ENCODE measurements around the gene UBASH3A.
"Not testable (repeated sequence)": the region's sequence is repeated elsewhere in the genome, so short reads cannot be mapped to it uniquely, and the experiment has no call there.

Gene UBASH3A

GRCh38 chr21:42407476-42407875 is 3.8 kb downstream of the UBASH3A start:
- H3K36me3 ChIP-seq: no peaks in the 10 kb centered on the region
- no peak overlapping the region for H3K27ac ChIP-seq

GRCh38 chr21:42408718-42409117 is 5.0 kb downstream of the UBASH3A start:
- peaks cover 0 to 30% of the 10 kb centered on the region in 2 donors for H3K27me3 ChIP-seq
- H3K27ac ChIP-seq; H3K36me3 ChIP-seq; H3K4me3 ChIP-seq; DNase-seq; intact Hi-C loops (cut with DNase I; ENCODE audit: low total_unique reads); H3K9me3 ChIP-seq; H3K4me1 ChIP-seq: not testable (repeated sequence)

More at GRCh38 chr21:42407476-42407875, 3.8 kb downstream of the UBASH3A start:
- no peaks in the 10 kb centered on the region for H3K4me1 ChIP-seq
- peaks cover 0 to 24% of the 10 kb centered on the region in 2 donors for H3K27me3 ChIP-seq
- no peaks in the 10 kb centered on the region for H3K9me3 ChIP-seq
- no peak for TF ChIP-seq CTCF (IDR thresholded peaks at IDR 0.05)
- intact Hi-C loops (cut with DNase I; ENCODE audit: low total_unique reads): no loop called here
- no peak for DNase-seq
- H3K4me3 ChIP-seq: no peak overlapping the region

GRCh38 chr21:42409366-42409765 is 5.7 kb downstream of the UBASH3A start:
- Histone ChIP-seq H3K27me3 (peaks cover 0 to 36% of the 10 kb centered on the region in 2 donors), H3K4me3 (no peak overlapping the region), H3K4me1 (no peaks in the 10 kb centered on the region), H3K9me3 (no peaks in the 10 kb centered on the region), H3K36me3 (no peaks in the 10 kb centered on the region), H3K27ac (no peak overlapping the region)
- no peak for TF ChIP-seq CTCF (IDR thresholded peaks at IDR 0.05)
- intact Hi-C loops (cut with DNase I; ENCODE audit: low total_unique reads): no loop called here
- no peak for DNase-seq

GRCh38 chr21:42411197-42411869 is 7.6 kb downstream of the UBASH3A start:
- Histone ChIP-seq H3K4me1 (no peaks in the 10 kb centered on the region), H3K4me3 (no peak overlapping the region), H3K27ac (no peak overlapping the region), H3K9me3 (no peaks in the 10 kb centered on the region), H3K36me3 (no peaks in the 10 kb centered on the region), H3K27me3 (peaks cover 0 to 49% of the 10 kb centered on the region in 2 donors)
- intact Hi-C loops (cut with DNase I; ENCODE audit: low total_unique reads): no loop called here
- no peak for TF ChIP-seq CTCF (IDR thresholded peaks at IDR 0.05)
- DNase-seq: no peak

GRCh38 chr21:42411891-42412635 is 8.4 kb downstream of the UBASH3A start:
- Histone ChIP-seq H3K4me3 (no peak overlapping the region), H3K27me3 (peaks cover 0 to 50% of the 10 kb centered on the region in 2 donors), H3K36me3 (no peaks in the 10 kb centered on the region), H3K9me3 (no peaks in the 10 kb centered on the region), H3K4me1 (no peaks in the 10 kb centered on the region), H3K27ac (no peak overlapping the region)
- TF ChIP-seq CTCF (IDR thresholded peaks at IDR 0.05): no peak
- intact Hi-C loops (cut with DNase I; ENCODE audit: low total_unique reads): no loop called here
- DNase-seq: no peak

- Histone ChIP-seq H3K27ac (no peak overlapping the region), H3K4me3 (no peak overlapping the region), H3K9me3 (no peaks in the 10 kb centered on the region), H3K36me3 (no peaks in the 10 kb centered on the region), H3K27me3 (peaks cover 0 to 50% of the 10 kb centered on the region in 2 donors), H3K4me1 (no peaks in the 10 kb centered on the region)
- intact Hi-C loops (cut with DNase I; ENCODE audit: low total_unique reads): no loop called here
- DNase-seq: no peak
- no peak for TF ChIP-seq CTCF (IDR thresholded peaks at IDR 0.05)
These were observed 8.9 kb downstream of the UBASH3A start for GRCh38 chr21:42412636-42412933.
